Activated T-helper 1 cell treated with anti-CD3 and anti-CD28 coated beads, Interleukin-12 subunit alpha, Interleukin-12 subunit beta, Interleukin-2, Interleukin-4 antibody, amounts not matched to agents 30 ng/mL and 10 ng/mL and 1 ng/mL, durations not matched to agents 14 hours and 24 hours and 36 hours (primary cell): ENCODE measurements around the gene TEDC1. TPM values are rescaled to one million over a fixed set of nuclear protein-coding genes. Genes with fewer than 3 reads are reported as not detected.

Experiments used
- DNase-seq: peaks from one replicate; pipeline ENCODE4 v3.0.0; 2021; ENCODE audit warnings: low spot score
- H3K27ac Mint-ChIP-seq: one replicate; pipeline ENCODE4 v1.8.0; 2021; ENCODE audit warnings: mild to moderate bottlenecking, mixed read lengths
- H3K27me3 Mint-ChIP-seq: one replicate; pipeline ENCODE4 v1.8.0; 2022; ENCODE audit warnings: mild to moderate bottlenecking, moderate library complexity, mixed read lengths; ENCODE audit not compliant: insufficient read depth
- H3K36me3 Mint-ChIP-seq: one replicate; pipeline ENCODE4 v1.8.0; 2021; ENCODE audit warnings: low read depth, mixed read lengths
- H3K4me1 Mint-ChIP-seq: one replicate; pipeline ENCODE4 v1.8.0; 2021; ENCODE audit warnings: low read depth, mixed read lengths
- H3K4me3 Mint-ChIP-seq: one replicate; pipeline ENCODE4 v1.8.0; 2021; ENCODE audit warnings: mild to moderate bottlenecking, moderate library complexity, mixed read lengths
- H3K9me3 Mint-ChIP-seq: one replicate; pipeline ENCODE4 v1.8.0; 2021; ENCODE audit warnings: mixed read lengths
- intact Hi-C: fragments of 100-400 bp; cut with micrococcal nuclease; formaldehyde crosslinking; loops from one replicate; pipeline ENCODE4 v1.15.1; 2024
- total RNA-seq: library from RNA; stranded (reverse); gene quantifications from 2 replicates; pipeline ENCODE4 v1.2.3, GENCODE V29; 2022

TEDC1 gene
- total RNA-seq, 1 donor from 2014 or later, result 46.1 TPM

GRCh38 chr14:105526776-105527380 lies 35.8 kb downstream of the TEDC1 start:
- Mint-ChIP-seq H3K27me3 (peaks cover 28% of the 10 kb centered on the region), H3K4me1 (no peaks in the 10 kb centered on the region), H3K9me3 (no peaks in the 10 kb centered on the region), H3K36me3 (no peaks in the 10 kb centered on the region), H3K4me3 (peak overlapping the region; percentile 77), H3K27ac (peak overlapping the region; percentile 55)
- DNase-seq, result no peak
- intact Hi-C loops, result loop anchor here (10.0 kb wide), 1 partner anchor 322 kb away; no protein-coding TSS in a partner anchor

- Mint-ChIP-seq H3K4me3 (peak overlapping the region; percentile 77), H3K4me1 (no peaks in the 10 kb centered on the region), H3K36me3 (no peaks in the 10 kb centered on the region), H3K27me3 (peaks cover 28% of the 10 kb centered on the region), H3K27ac (peak overlapping the region; percentile 71), H3K9me3 (no peaks in the 10 kb centered on the region)
- intact Hi-C loops, result loop anchor here (10.0 kb wide), 1 partner anchor 323 kb away; no protein-coding TSS in a partner anchor
- no peak for DNase-seq
Measured at GRCh38 chr14:105527381-105527825, 36.4 kb downstream of the TEDC1 start.

- no peaks in the 10 kb centered on the region for H3K9me3 Mint-ChIP-seq
- intact Hi-C loops, result loop anchor here (1.0 to 10.0 kb wide), 5 partner anchors 37 to 323 kb away; partner anchors contain the start of gene TEDC1
- peak overlapping the region; percentile 77 for H3K4me3 Mint-ChIP-seq
- peaks cover 28% of the 10 kb centered on the region for H3K27me3 Mint-ChIP-seq
- no peaks in the 10 kb centered on the region for H3K4me1 Mint-ChIP-seq
- peak overlapping the region; percentile 71 for H3K27ac Mint-ChIP-seq
- no peaks in the 10 kb centered on the region for H3K36me3 Mint-ChIP-seq
- peak; percentile 75 for DNase-seq
Measured at GRCh38 chr14:105527826-105528585, 37.0 kb downstream of the TEDC1 start.

GRCh38 chr14:105528586-105529318 lies 37.7 kb downstream of the TEDC1 start:
- Mint-ChIP-seq H3K4me1 (no peaks in the 10 kb centered on the region), H3K27me3 (peaks cover 25% of the 10 kb centered on the region), H3K9me3 (no peaks in the 10 kb centered on the region), H3K27ac (peak overlapping the region; percentile 72), H3K4me3 (peak overlapping the region; percentile 82), H3K36me3 (no peaks in the 10 kb centered on the region)
- intact Hi-C loops, result loop anchor here (1.0 to 10.0 kb wide), 5 partner anchors 37 to 324 kb away; partner anchors contain the start of gene TEDC1
- no peak for DNase-seq

- Mint-ChIP-seq H3K36me3 (no peaks in the 10 kb centered on the region), H3K27me3 (peaks cover 25% of the 10 kb centered on the region), H3K4me3 (peak overlapping the region; percentile 82), H3K9me3 (no peaks in the 10 kb centered on the region), H3K27ac (peak overlapping the region; percentile 72), H3K4me1 (no peaks in the 10 kb centered on the region)
- intact Hi-C loops, result loop anchor here (2.0 to 10.0 kb wide), 2 partner anchors 48 to 324 kb away; no protein-coding TSS in a partner anchor
- no peak for DNase-seq
Measured at GRCh38 chr14:105529319-105529568, 38.2 kb downstream of the TEDC1 start.

DNA sequence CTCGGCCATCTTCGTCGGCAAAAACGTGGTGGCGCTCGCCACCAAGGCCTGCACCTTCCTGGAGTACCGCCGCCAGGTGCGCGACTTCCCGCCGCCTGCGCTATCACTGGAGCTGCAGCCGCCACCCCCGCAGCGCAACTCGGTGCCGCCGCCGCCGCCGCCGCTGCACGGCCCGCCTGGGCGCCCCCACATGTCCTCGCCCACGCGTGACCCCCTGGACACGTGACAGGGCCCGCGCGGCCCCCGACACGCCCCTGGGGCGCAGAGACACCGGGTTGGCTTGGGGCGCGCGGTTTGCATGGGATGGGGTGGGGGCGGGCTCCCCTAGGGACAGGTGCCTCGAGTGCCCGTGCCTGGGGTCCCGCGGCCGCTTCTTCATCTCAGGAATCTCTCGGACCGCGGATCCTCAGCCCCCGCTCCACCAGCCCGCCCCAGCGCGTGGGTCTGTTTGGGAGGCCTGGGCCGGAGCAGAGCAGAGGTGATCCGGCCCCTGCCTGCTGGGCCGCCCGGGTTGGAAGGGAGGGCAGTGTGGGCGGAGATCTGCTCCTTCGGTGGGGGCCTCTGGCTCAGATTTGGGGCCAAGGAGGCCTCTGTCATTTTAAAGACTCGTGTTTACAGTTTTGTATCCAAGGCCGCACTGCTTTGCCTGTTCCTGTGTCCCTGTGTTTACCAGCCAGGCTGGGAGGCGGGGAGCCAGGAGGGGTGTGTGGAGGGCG lies 38.7 kb downstream of the TEDC1 start:
- intact Hi-C loops, result loop anchor here (2.0 to 10.0 kb wide), 2 partner anchors 49 to 325 kb away; no protein-coding TSS in a partner anchor
- Mint-ChIP-seq H3K9me3 (no peaks in the 10 kb centered on the region), H3K27me3 (peaks cover 20% of the 10 kb centered on the region), H3K4me3 (peak overlapping the region; percentile 82), H3K4me1 (no peaks in the 10 kb centered on the region), H3K27ac (peak overlapping the region; percentile 72), H3K36me3 (no peaks in the 10 kb centered on the region)
- DNase-seq, result no peak

DNA sequence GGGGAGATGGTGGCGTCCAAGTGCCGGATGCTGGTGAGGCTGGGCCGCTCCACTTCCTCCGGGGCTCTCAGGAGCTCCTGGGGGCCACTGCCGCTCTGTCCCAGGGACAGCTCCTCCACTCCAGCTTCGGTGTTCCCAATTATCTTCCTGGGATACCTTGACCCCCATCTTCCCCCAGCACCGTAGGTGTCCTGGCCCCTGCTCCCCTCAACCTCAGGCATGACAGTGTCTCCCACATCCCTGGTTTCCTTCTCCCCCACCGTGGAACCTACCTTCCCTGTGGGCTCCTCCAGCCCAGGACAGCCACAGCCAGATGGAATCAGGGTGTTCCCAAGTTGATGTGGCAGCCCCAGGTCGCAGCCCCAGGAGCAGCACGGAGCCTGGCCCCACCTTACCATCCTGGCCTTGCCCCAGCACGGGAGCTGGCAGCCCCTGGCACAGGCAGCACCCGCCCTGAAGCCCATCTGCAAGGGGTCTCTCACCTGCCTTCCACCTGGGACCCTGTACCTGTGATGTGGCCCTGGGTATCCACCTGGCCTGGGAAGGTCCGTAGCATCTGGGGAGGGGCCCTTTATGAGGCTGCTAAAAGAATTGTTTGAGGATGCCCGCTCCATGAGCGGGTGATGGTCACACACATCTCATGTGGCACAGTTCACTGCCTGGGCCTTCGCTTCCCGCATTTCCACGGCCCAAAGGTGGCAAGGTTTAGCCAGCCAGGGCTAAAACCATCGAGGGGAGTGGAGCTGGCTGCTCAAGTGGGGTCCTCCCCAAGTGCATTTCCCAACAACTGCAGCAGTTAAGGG lies 39.4 kb downstream of the TEDC1 start:
- peak overlapping the region; percentile 66 for H3K4me3 Mint-ChIP-seq
- peaks cover 15% of the 10 kb centered on the region for H3K27me3 Mint-ChIP-seq
- intact Hi-C loops, result no loop called here
- no peaks in the 10 kb centered on the region for H3K9me3 Mint-ChIP-seq
- H3K4me1 Mint-ChIP-seq, result no peaks in the 10 kb centered on the region
- peak overlapping the region; percentile 58 for H3K27ac Mint-ChIP-seq
- no peak for DNase-seq
- no peaks in the 10 kb centered on the region for H3K36me3 Mint-ChIP-seq

DNA sequence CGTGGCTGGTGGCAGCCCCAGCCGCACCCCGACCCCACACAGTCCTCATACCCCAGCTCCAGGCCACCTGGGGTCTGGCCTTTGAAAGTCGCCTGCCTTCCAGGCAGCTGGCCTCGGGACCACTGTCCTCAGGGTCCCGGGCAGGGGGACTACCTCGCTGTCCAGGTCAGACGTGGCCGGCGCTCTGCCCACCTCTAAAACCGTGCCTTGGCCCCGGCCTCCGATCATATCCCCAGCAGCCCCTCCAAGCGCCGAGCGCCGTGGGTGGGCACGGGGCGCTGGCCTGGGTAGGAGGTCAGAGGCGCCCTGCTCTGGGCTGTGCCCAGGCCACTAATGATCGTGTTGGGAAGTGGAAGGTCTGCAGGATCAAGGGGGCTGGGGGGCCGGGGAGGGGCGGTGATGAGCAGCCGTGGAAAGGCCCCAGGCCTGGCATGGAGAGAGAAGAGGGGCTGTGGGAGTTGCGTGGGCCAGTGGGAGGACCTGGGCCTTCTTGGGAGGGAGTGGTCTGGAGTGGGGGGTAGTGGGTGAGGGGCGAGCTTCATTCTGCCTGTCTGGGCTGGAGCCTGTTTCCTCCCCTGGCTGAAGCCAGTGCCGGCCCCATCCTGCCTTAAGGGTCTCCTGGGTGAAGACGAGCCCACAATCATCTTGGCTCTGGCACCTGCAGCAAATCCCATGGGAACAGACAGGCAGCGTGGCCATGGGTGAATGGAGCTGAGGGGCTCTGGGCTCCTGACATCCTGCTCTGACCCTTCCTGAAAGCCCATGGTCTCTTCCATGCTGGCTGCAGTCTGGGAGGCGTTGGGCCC lies 40.2 kb downstream of the TEDC1 start:
- Mint-ChIP-seq H3K36me3 (no peaks in the 10 kb centered on the region), H3K4me3 (peak overlapping the region; percentile 66), H3K4me1 (no peaks in the 10 kb centered on the region), H3K27ac (no peak overlapping the region), H3K27me3 (peaks cover 11% of the 10 kb centered on the region), H3K9me3 (no peaks in the 10 kb centered on the region)
- intact Hi-C loops, result no loop called here
- no peak for DNase-seq

DNA sequence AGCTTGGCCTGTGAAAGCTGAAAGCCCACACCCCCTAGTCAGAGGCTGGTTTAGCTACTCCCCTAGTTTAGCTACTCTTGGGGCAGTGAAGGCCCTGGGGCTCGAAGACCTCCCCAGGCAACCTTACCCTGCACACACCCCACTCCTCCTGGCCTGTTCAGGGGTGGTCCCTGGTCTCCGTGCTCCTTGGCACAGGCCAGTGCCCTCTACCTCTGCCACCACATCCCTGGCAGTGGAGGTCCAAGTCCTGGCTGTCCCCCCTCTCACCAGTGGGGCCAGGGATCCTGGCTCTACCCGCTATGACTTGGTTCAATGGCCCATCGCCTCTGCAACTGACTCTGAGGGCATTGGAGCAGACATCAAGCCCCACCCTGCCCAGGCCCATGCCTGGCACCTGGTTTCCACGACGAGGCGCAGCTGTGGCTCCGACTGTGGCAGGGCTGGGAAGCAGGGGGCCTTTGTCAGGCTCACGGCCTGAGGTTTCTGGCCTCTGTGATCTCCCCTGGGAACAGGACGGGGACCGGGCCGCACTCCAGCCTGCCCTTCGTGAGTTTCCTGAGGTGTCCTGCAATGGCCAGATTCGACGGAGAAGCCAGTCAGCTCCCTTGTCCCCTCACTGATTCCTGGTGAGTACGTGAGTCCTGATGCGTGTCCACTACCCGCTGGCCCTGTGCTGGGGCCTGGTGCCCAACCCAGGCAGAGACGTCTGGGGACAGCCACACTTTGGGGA lies 41.0 kb downstream of the TEDC1 start:
- intact Hi-C loops, result no loop called here
- Mint-ChIP-seq H3K4me3 (no peak overlapping the region), H3K9me3 (no peaks in the 10 kb centered on the region), H3K36me3 (no peaks in the 10 kb centered on the region), H3K4me1 (no peaks in the 10 kb centered on the region), H3K27ac (no peak overlapping the region), H3K27me3 (peaks cover 11% of the 10 kb centered on the region)
- no peak for DNase-seq

DNA sequence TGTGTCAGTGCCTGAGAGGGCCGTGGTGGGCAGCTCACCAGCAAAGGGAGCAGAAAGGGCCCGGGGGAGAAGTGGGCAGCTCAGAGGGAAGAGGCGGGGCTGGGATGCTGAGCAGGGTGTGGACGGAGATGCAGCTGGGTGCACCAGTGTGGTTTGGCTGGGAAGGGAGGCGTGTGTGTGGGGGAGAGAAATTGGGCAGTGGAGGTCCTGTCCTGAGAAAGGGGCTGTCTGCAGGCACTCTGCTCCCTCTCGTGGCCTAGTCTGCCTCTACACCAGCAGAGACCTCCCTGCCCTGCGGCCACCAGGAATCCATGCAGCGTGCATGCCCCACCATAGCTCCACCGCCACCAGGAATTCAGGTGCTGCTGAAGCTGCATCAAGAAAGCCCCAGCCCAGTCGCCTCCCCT lies 41.7 kb downstream of the TEDC1 start:
- H3K27me3 Mint-ChIP-seq, result peaks cover 5% of the 10 kb centered on the region
- H3K4me1 Mint-ChIP-seq, result no peaks in the 10 kb centered on the region
- H3K27ac Mint-ChIP-seq, result no peak overlapping the region
- H3K4me3 Mint-ChIP-seq, result no peak overlapping the region
- DNase-seq, result no peak
- H3K9me3 Mint-ChIP-seq, result no peaks in the 10 kb centered on the region
- intact Hi-C loops, result no loop called here
- H3K36me3 Mint-ChIP-seq, result no peaks in the 10 kb centered on the region

DNA sequence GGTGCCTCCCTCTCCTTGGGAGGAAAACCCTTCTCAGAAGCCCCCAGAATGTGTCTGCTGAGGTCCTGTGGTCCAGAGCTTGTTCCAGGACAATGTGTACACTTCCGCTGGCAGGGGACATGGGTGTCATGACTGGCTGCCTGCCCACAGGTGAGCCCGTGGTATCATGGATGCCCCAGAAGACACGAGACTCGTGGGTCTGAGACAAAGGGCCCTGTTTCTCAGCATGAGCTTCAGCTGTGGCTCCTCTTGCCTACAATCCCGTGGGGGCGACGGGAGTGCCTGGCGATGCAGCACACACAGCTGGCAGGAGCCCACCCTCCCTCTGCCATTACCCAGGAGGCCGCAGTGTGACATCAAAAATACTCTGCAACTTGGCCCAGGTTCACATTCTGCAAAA lies 42.3 kb downstream of the TEDC1 start:
- Mint-ChIP-seq H3K4me1 (no peaks in the 10 kb centered on the region), H3K4me3 (no peak overlapping the region), H3K9me3 (no peaks in the 10 kb centered on the region), H3K27me3 (peaks cover 1% of the 10 kb centered on the region), H3K36me3 (no peaks in the 10 kb centered on the region), H3K27ac (no peak overlapping the region)
- no peak for DNase-seq
- intact Hi-C loops, result no loop called here
